Duodenal mucosa (tissue), 2 donors: ENCODE results near the gene KRT222.

Experiments
- H3K27ac ChIP-seq: one replicate; pipeline ENCODE4 v1.7.0; 2013; ENCODE audit warnings: low read depth, low read length
- H3K27me3 ChIP-seq, 2 donors: one replicate each; pipeline ENCODE4 v1.7.0; 2013; ENCODE audit warnings: low read length in 2 of 2, control low read depth in 1 of 2; ENCODE audit not compliant: insufficient read depth in 2 of 2, control insufficient read depth in 1 of 2
- H3K36me3 ChIP-seq, 2 donors: one replicate each; pipeline ENCODE4 v1.7.0; 2013; ENCODE audit warnings: low read length in 2 of 2, control low read depth in 1 of 2; ENCODE audit not compliant: insufficient read depth in 2 of 2, control insufficient read depth in 1 of 2
- H3K4me1 ChIP-seq, 2 donors: one replicate each; pipeline ENCODE4 v1.7.0; 2013; ENCODE audit warnings: low read length in 2 of 2, control low read depth in 1 of 2; ENCODE audit not compliant: insufficient read depth in 2 of 2, control insufficient read depth in 1 of 2
- H3K4me3 ChIP-seq, 2 donors: one replicate each; pipeline ENCODE4 v1.7.0; 2013; ENCODE audit warnings: low read length in 2 of 2, low read depth in 1 of 2
- H3K9ac ChIP-seq, 2 donors: one replicate each; pipeline ENCODE4 v1.7.0; 2013; ENCODE audit warnings: low read length in 2 of 2, low read depth in 1 of 2
- H3K9me3 ChIP-seq, 2 donors: one replicate each; pipeline ENCODE4 v1.7.0; 2013; ENCODE audit warnings: low read length in 2 of 2, control low read depth in 1 of 2; ENCODE audit not compliant: control insufficient read depth in 1 of 2

The KRT222 gene

DNA sequence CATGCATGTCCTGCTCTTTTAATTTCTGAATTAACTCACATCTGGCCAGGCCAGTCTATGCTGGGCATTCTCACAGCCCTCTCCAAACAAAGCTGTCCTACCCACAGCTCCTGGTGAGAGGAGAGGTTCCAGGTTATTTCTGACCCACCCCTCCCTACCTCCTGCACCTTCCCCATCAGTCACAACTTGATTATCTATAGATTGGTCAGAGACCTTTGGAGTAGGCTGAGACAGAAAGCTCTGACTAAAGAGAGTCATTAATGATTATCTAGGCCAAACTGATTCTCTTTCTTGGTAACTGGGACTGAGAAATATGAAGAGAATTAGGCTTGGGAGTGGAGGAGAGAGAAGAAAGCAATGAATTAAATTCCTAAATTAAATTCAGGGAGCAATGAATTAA, 1.4 kb upstream of the KRT222 start:
- Histone ChIP-seq H3K9me3 (no peaks in the 10 kb centered on the region), H3K4me3 (no peak overlapping the region), H3K27me3 (peaks cover 0 to 5% of the 10 kb centered on the region in 2 donors), H3K9ac (no peak overlapping the region), H3K36me3 (no peaks in the 10 kb centered on the region), H3K27ac (no peak overlapping the region), H3K4me1 (peaks cover 12 to 16% of the 10 kb centered on the region in 2 donors)

- no peaks in the 10 kb centered on the region for H3K9me3 ChIP-seq
- no peak overlapping the region for H3K27ac ChIP-seq
- peaks cover 12 to 16% of the 10 kb centered on the region in 2 donors for H3K4me1 ChIP-seq
- H3K36me3 ChIP-seq: no peaks in the 10 kb centered on the region
- no peak overlapping the region for H3K9ac ChIP-seq
- peaks cover 0 to 5% of the 10 kb centered on the region in 2 donors for H3K27me3 ChIP-seq
- no peak overlapping the region for H3K4me3 ChIP-seq
Observed at GRCh38 chr17:40663252-40663651, 1.7 kb downstream of the KRT222 start.

DNA sequence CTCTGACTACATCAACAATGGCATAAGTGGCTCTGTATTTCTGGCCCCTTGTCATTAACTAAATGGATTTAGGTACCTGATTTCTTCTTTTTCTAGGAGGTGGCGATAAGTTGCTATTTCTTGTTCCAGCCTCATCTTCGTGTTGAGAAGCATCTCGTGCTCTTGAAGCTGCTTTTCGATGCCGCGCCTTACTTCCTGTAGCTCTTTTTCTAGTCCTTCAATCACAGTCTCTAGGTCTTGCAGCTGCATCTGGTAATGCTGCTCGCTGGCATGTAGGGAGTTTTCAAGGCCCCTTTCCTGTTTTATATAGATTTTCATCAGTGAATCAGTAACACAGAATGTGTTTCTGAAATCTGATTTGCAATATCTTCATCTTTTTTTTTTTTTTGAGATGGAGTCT, 5.1 kb downstream of the KRT222 start:
- Histone ChIP-seq H3K9ac (no peak overlapping the region), H3K27me3 (peaks cover 0 to 4% of the 10 kb centered on the region in 2 donors), H3K27ac (no peak overlapping the region)

DNA sequence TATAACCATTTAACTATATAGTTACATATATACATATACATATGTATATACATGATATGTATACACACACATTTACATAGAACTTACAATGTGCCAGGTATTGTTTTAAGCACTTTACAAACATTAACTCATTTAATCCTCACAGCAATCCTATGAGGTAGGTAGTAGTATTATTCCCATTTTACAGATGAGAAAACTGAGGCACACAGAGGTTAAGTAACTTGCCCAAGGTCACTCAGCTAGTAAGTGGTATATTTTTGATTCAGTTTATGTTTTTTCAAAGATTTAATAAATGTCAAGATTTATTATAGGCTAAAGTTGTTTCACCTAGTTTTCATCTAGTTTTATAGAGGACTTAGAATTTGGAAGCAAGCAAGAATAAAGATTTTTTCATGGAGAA, 6.6 kb downstream of the KRT222 start:
- H3K27ac ChIP-seq: no peak overlapping the region

More for the DNA sequence above, 5.1 kb downstream of the KRT222 start:
- Histone ChIP-seq H3K9me3 (no peaks in the 10 kb centered on the region), H3K4me1 (peaks cover 4 to 5% of the 10 kb centered on the region in 2 donors), H3K36me3 (no peaks in the 10 kb centered on the region), H3K4me3 (no peak overlapping the region)

DNA sequence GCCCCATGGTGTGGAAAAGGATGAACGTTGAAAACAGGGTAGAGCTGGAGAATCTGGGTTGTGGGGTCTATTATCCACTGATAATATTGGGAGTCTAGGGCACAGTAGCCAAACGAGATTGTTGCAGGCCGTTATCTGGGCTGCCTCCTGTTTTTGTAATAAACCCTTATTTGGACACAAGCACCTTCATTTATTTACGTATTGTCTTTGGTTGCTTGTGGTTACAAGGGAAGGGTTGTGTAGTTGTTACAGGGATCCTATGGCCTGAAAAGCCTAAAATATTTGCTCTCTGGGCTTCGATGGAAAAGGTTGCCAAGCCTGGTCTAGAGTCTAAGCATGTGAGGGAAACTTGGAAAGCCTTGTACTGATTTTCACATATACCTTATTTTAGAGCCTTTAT, 13.0 kb downstream of the KRT222 start:
- H3K27me3 ChIP-seq: no peaks in the 10 kb centered on the region
- H3K4me3 ChIP-seq: no peak overlapping the region
- H3K4me1 ChIP-seq: peaks cover 7 to 8% of the 10 kb centered on the region in 2 donors
- H3K9ac ChIP-seq: no peak overlapping the region
- no peaks in the 10 kb centered on the region for H3K36me3 ChIP-seq
- no peak overlapping the region for H3K27ac ChIP-seq
- no peaks in the 10 kb centered on the region for H3K9me3 ChIP-seq

More for the DNA sequence above, 6.6 kb downstream of the KRT222 start:
- no peak overlapping the region for H3K9ac ChIP-seq
- H3K36me3 ChIP-seq: no peaks in the 10 kb centered on the region
- no peaks in the 10 kb centered on the region for H3K27me3 ChIP-seq
- H3K4me1 ChIP-seq: no peaks in the 10 kb centered on the region
- no peak overlapping the region for H3K4me3 ChIP-seq
- no peaks in the 10 kb centered on the region for H3K9me3 ChIP-seq

DNA sequence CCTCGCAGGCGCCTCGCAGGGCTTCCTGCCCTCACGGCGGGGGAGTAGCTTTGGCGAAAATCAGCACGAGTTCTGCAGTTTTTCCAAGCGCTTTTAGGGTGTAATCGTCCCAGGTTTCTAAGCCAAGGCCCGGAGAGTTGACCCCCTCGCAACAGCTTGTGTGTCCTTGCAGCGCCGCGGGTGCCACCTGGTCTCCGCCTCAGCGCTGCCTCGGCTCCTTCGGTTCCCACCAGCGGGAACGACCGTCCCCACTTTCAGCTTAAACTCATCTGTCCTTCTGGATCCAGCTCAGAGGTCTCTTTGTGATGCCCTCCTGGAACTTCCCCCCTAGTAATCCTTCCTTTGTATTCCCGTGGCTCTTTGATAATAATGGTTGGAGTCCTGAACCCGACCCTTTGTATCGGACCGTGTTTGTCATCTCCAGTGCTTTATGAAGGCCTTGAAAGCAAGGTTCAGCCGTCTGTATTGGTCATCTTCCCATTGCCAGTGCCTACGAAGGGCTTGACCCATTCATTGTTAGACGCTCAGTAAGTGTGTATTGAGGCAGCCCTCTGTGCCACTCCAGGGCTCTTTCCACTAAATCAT, 16.5 kb downstream of the KRT222 start:
- peak overlapping the region; percentile 94 to 99 for H3K4me3 ChIP-seq
- H3K9ac ChIP-seq: peak overlapping the region; percentile 98 to 99
- peaks cover 0 to 4% of the 10 kb centered on the region in 2 donors for H3K36me3 ChIP-seq
- peaks cover 23% of the 10 kb centered on the region in 2 donors for H3K4me1 ChIP-seq
- no peaks in the 10 kb centered on the region for H3K9me3 ChIP-seq
- H3K27me3 ChIP-seq: no peaks in the 10 kb centered on the region
- peak overlapping the region; percentile 99 for H3K27ac ChIP-seq

DNA sequence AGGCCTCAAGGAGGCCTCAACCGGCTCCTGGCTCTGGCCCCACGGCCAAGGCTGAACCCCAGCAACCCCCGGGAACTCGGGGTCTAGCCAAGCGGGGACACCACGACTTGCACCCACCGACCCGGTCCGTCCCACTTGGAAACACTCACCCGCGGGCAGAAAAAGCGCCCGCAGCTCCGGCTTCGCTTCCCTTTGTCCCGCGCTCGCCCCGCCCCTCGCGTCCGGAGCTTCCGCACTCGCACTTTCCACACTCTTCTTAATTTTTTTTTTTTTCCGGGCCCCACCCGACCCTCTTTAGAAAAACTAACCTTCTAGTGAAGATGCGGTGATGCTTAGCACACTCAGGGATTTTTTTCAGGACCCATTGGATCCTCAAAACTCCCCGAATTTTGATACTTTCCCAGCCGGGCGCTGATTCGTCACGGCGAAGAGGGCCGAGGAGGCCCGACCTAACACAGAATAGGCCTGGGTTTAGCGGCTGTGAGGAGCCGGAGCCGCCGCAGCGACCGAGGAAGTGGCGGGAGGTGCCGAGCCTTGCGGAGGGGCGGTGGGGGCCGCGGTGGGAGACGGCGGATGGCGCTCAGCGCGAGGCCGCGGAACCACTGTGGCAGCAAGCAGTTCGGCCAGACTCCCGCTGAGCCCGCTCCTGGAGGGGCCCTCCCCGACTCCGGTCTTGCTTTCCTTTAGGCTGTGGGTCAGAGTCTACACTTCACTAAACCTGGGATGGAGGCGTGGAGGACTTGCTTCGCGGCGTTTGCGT, 17.2 kb downstream of the KRT222 start, which contains the start of gene SMARCE1:
Gene SMARCE1 (minus strand): TSS at position 195 of the 760 bp plus-strand sequence. CDS start 2,016 bp downstream, outside the sequence.
- Histone ChIP-seq H3K36me3 (peaks cover 0 to 11% of the 10 kb centered on the region in 2 donors), H3K27ac (peak within 1 kb of the TSS; percentile 99), H3K4me3 (peak within 1 kb of the TSS; percentile 94 to 99), H3K9ac (peak within 1 kb of the TSS; percentile 98 to 99), H3K9me3 (no peaks in the 10 kb centered on the region), H3K27me3 (no peaks in the 10 kb centered on the region), H3K4me1 (peaks cover 23% of the 10 kb centered on the region in 2 donors)

DNA sequence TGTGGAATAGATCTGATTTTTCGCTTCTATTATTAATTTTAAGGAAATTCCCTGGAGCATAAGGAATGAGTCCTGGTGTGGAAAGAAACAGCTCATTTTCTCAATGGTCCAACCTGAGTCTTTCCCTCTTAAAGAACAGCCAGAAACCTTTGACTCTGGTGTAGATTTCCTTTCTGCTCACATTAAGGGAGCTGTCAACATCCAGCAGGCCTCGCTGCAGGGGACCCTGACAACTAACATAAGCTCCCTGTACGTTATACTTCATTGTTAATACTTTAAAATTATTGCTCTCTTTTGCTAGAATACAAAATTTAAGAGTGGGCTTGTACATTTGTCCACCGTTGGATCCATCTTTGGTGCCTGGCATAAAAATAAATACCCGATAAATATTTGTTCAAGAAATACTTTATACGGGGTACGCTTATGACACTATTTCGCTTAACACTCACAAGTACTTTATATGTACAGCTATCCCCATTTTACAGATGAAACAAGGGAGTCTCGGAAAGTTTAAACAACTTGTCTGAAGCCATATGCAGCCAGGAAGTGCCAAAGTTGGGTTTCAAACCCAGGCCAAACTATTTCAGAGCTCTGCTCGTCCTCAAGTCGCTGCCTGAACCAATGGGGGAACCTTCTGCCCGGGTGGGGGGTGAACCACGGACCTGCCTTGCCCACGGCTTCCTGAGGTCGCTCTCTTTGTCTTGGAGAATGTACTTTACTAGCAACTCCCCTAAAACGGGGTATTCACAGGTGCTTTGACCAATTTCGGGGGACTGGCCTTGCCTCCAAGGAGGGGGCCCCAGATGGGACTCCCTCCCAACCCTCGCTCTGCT, 18.0 kb downstream of the KRT222 start:
- Histone ChIP-seq H3K4me3 (peak overlapping the region; percentile 94 to 99), H3K9me3 (no peaks in the 10 kb centered on the region), H3K4me1 (peaks cover 23% of the 10 kb centered on the region in 2 donors), H3K36me3 (peaks cover 7 to 19% of the 10 kb centered on the region in 2 donors), H3K27me3 (no peaks in the 10 kb centered on the region), H3K27ac (peak overlapping the region; percentile 99), H3K9ac (peak overlapping the region; percentile 98 to 99)

DNA sequence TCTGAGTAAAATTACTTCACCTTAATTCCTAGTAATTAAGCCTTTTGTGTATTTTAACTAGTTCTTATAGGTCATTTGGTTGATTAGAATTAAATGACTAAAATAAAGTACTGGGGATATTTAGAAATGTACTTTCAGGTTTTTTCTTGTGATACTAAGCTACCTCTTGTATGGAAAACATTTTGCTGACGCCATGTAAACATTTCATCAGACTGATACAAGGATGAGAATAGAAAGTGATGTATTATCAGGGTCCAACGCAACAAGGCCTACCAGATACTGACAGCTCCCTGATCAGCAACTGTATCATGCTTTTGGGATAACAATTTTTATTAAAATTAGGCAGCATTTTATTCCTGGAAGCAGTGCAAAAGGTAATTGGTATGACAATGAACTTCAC, 19.0 kb downstream of the KRT222 start:
- Histone ChIP-seq H3K36me3 (peaks cover 18 to 29% of the 10 kb centered on the region in 2 donors), H3K9me3 (no peaks in the 10 kb centered on the region), H3K27me3 (no peaks in the 10 kb centered on the region), H3K4me3 (no peak overlapping the region), H3K4me1 (peaks cover 23% of the 10 kb centered on the region in 2 donors), H3K27ac (no peak overlapping the region), H3K9ac (peak overlapping the region in 1 of 2 donors; percentile 99)
